ENCODE results near the gene XYLT1. TPM values are rescaled to one million over a fixed set of nuclear protein-coding genes. Genes with fewer than 3 reads are reported as not detected.
"Not testable (repeated sequence)": the region's sequence is repeated elsewhere in the genome, so short reads cannot be mapped to it uniquely, and the experiment has no call there.

XYLT1 gene, protein sequence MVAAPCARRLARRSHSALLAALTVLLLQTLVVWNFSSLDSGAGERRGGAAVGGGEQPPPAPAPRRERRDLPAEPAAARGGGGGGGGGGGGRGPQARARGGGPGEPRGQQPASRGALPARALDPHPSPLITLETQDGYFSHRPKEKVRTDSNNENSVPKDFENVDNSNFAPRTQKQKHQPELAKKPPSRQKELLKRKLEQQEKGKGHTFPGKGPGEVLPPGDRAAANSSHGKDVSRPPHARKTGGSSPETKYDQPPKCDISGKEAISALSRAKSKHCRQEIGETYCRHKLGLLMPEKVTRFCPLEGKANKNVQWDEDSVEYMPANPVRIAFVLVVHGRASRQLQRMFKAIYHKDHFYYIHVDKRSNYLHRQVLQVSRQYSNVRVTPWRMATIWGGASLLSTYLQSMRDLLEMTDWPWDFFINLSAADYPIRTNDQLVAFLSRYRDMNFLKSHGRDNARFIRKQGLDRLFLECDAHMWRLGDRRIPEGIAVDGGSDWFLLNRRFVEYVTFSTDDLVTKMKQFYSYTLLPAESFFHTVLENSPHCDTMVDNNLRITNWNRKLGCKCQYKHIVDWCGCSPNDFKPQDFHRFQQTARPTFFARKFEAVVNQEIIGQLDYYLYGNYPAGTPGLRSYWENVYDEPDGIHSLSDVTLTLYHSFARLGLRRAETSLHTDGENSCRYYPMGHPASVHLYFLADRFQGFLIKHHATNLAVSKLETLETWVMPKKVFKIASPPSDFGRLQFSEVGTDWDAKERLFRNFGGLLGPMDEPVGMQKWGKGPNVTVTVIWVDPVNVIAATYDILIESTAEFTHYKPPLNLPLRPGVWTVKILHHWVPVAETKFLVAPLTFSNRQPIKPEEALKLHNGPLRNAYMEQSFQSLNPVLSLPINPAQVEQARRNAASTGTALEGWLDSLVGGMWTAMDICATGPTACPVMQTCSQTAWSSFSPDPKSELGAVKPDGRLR
- total RNA-seq = 10 to 100 TPM in 1 of 2 donors, 1 to 10 TPM in 1; 8.4 to 22.5 TPM
- long read RNA-seq, partial matches to known transcripts = 1 of 11 reads
- long read RNA-seq, other reads (novel, unspliced or antisense) = 9 of 11 reads

DNA sequence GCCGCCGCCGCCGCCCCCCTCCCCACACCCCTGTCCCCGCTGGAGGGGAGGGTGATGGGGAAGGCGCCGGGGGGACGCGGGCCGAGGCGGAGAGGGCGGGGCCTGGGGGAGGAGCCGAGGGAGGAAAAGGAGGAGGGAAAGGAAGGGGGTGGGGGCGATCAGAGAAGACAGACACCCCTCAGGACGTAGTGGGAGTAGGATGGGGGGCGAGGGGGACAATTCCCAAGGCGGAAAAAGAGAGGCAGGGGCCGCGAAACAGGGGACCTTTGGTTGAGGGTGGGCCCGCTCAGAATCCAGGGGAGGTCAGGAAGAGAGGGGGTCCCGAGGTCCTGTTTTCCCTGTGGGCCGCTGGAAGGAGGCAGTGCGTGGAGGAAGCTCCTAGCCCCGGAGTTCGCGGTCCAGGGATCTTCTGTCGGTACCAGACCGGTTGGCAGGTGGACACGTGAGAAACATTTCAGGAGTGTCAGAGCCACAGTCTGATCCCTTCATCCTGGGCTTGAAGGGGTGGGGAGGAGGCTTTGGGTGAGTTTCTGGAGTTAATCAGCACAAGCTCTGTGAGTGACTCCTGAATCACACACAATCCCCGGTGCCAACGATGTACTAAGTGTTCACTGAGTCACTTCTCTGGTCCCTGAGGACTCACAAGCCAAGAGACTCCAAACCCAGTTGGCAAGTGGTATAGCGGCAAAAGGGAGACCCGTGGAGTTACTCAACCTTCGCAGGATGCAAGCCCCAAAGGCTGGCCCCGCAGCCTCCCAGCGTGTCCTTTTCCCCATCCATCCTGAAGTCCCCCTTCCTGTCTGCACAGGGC lies at the start of gene XYLT1:
Gene XYLT1, minus strand, starts transcription at position 53 of the 811 bp plus-strand sequence. CDS start 164 bp downstream, outside the sequence.
- ATAC-seq (peak; percentile 82 to 84), DNase-seq (peak; percentile 76)
- intact Hi-C loops (cut with DNase I) = no loop called here

DNA sequence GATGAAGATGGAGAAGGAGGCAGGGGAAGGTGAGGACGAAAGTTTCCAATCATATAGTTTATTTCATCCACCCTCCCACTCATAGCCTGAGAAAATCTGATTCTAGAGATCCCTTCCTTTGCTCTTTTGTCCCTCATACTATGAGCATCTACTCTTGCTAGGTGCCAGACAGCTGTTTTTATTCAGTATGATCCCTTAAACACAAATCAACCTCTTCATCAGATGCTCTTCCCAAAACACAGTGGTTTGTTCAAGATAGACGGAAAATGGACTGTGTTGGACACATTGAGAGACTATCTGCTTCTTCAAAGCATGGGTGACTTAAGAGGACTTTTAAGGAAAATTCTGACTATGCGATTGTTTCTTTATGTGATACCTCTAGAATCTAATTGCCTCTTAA lies 49.4 kb upstream of the XYLT1 start:
- ATAC-seq = no peak
- intact Hi-C loops (cut with DNase I) = no loop called here
- DNase-seq = no peak

DNA sequence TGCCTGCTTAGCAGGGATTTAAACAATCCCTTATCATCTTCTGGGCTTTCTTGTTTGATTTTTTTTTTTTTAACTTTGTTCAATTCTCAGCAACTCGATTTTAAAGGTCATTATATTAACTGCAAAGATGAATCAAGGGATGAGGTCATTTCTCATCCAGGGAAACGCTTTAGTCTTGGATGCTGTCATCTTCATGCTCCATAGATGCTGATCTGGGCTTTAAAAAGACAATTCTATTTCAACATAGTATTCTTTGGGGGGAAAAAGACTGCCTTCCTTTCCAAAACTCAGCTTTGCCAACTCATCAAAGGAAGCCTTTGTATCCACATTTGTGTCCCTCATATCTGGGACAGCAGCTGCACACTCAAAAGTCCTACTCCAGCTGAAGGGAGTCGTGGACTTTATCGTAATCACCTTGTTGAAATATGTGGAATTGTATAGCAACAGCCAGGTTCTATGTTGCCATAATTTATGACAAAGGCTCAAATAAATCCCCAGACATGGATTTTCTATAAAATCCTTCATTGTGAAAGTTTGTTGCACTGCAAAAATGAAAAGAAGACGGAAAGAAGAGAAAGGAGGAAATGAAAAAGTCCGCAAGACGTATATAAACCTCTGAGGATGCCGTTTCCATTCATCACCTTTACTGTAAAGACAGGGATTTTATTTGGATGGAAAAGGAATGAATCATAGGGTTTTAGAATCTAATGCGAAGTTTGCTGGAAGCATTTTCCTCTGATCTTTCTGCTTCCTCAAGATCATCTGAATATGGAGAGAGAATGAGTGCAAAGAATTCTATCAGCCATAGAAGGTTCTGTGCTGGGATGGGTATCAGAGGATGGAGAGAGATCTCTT lies 48.6 kb upstream of the XYLT1 start:
- intact Hi-C loops (cut with DNase I) = no loop called here
- ATAC-seq (no peak), DNase-seq (no peak)

DNA sequence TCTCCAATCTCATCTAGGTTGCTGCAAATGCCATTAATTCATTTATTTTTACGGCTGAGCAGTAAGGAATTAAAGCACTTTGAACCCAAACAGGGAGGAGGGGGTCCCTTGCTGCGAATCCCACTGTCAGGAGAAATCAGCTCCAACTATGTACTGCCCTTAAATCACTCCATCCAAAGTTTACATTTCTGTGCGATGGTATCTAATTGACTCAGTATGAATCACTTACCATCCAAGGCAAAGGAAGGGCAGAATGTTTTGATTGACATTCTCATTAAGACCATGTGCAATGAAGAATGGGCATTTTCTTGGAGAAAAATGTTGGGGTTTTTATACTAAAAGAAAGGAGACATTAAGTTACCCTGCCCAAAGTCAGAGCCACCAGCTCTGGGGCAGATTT lies 47.7 kb upstream of the XYLT1 start:
- no peak for ATAC-seq
- DNase-seq = no peak
- intact Hi-C loops (cut with DNase I) = no loop called here

DNA sequence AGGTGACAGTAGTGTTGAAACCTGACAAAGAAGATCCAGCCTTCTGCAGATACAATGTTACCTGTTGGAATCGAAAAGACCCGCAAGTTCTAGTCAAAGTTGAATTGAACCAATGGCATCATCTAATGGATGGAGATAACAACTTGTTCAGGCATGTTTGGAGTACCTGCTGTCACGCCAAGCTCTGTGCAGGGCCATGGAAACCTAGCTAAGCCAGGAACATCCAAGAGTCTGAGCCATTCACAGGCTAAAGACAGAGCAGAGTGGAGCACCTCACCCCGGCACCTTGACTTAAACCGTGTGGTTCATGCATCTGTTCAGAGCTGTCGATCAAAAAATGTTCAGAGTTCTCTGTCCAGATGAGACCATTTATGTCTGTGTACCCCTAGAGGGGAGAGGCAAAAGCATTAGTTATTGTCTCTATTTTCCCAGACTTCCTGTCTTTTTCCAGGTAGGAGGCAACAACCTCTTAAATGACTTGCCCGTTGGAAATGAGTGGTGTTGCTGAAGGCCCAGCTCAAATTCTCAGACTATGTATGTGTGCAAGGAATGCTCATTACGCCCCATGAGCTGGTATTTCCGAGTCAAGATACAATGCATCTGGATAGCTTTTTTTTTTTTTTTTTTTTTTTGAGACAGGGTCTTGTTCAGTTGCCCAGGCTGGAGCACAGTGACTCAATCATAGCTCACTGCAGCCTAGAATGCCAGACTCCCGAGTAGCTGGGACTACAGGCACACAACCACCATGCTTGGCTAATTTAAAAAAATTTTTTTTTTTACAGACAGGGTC lies 44.9 kb upstream of the XYLT1 start:
- no peak for DNase-seq
- intact Hi-C loops (cut with DNase I) = no loop called here

DNA sequence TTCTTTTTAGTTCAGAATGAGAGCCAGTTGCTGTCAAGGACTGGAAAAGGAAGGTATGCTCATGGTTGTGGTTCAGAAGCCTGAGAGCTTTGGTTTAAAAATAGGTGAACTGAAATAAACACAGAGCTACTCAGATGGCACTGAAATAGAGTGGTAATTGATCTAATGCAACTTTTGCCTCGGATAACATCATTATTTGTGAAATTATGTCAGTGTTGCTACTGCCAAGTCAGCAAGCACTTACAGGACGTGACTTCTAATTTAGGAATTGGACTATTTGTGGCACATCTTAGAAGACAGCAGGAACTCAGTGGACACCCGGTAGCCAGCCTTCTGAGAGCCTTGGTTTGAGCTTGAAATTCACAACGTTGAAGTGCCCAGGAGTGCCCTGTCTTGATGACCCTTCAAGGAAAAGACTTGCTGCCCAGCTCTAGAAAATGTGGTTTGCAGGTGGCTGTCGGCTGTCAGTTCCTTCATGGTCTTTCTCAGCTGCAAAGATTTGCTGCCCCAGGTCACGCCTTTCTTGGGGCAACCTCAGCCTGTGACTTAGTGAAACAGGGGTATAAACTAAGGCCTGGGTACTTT lies 42.0 kb upstream of the XYLT1 start:
- intact Hi-C loops (cut with DNase I) = no loop called here
- ATAC-seq (no peak), DNase-seq (no peak)

More for the DNA sequence above, 44.9 kb upstream of the XYLT1 start:
- no peak for ATAC-seq

DNA sequence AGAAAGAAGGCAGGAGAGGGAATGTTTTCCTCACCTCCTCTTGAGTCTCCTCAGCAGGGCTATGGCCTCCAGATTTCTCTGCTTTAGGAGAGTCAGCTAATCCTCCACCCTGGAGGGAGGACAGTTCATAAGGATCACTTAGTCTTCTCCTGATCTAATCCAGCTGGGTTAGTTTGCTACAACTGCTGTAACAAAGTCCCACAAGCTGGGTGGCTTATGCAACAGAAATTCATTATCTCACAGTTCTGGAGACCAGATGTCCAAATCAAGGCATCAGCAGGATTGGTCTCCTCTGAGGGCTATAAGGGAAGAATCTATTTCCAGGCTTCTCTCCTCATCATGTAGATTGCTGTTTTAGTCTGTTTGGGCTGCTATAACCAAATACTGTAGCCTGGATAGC lies 40.6 kb upstream of the XYLT1 start:
- ATAC-seq = no peak
- DNase-seq = no peak
- intact Hi-C loops (cut with DNase I) = no loop called here

DNA sequence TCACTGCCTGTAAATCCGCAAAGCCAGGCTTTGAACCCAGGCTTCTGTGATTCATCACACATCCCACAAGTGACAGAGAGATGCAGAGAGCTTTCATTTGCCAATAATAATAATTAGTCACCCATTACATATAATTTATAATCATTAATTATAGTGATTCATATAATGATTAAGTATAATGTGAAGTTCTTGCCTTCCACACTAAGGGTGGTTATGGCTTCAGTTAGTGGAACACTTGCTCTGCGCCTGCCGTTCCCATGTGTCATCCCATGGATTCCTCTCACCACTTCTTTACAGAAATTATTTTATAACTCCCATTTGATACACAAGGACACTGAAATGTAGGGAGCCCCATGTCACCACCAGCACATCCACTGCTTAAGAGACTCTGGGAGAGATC lies 39.8 kb upstream of the XYLT1 start:
- DNase-seq (no peak), ATAC-seq (no peak)
- intact Hi-C loops (cut with DNase I) = no loop called here

DNA sequence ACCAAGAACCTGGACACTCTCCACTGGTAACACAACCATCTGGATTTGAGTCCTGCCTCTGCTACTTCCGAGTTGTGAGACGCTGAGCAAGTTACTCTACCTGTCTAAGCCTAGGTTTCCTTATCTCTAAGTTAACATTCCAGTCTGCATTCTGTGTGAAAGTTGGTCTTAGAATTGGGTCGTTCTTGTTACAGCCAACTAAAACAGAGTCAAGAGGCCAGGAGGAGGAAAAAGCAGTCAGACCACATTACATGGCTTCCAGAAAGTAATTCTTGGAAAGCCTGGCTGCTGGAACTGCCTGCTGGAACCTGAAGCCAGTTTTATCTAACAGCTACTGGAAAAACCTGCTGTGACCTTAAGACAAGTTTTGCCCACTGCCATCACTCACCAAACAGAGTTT lies 38.4 kb upstream of the XYLT1 start:
- intact Hi-C loops (cut with DNase I) = no loop called here
- no peak for DNase-seq
- ATAC-seq = no peak

DNA sequence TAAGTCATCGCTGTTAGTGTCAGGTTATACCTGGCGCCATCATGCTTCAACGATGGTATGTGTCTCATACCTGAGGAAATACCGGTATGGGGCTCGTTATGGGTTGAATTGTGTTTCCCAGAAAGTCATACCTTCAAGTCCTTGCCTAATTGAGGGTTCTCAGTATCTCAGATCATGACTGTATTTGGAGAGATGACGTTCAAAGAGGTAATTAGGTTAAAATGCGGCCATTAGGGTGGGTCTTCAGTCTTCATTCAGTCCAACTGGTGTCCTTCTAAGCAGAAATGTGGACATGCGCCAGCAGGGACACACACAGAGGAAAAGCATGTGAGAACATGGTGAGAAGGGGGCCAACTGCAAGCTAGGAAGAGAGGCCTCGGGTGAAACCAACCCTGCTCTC lies 37.5 kb upstream of the XYLT1 start:
- no peak for DNase-seq
- no peak for ATAC-seq
- intact Hi-C loops (cut with DNase I) = no loop called here

DNA sequence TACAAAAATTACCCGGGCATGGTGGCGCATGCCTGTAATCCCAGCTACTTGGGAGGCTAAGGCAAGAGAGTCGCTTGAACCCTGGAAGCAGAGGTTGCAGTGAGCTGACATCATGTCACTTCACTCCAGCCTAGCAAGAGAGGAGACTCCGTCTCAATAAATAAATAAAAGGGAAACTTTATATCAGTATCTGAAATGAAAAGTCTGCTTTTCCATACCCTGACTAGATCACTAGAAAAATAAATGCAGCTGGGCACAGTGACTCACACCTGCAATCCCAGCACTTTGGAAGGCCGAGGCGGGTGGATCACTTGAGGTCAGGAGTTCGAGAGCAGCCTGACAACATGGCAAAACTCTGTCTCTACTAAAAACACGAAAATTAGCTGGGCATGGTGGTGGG lies 36.8 kb upstream of the XYLT1 start:
- intact Hi-C loops (cut with DNase I); ATAC-seq; DNase-seq: not testable (repeated sequence)

DNA sequence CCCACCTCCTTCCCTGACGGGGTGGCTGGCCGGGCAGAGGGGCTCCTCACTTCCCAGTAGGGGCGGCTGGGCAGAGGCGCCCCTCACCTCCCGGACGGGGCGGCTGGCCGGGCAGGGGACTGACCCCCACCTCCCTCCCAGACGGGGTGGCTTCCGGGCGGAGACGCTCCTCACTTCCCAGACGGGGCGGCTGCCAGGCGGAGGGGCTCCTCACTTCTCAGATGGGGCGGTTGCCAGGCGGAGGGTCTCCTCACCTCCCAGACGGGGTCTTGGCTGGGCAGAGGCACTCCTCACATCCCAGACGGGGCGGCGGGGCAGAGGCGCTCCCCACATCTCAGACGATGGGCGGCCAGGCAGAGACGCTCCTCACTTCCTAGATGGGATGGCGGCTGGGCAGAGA lies 35.1 kb upstream of the XYLT1 start:
- ATAC-seq; DNase-seq; intact Hi-C loops (cut with DNase I): not testable (repeated sequence)

DNA sequence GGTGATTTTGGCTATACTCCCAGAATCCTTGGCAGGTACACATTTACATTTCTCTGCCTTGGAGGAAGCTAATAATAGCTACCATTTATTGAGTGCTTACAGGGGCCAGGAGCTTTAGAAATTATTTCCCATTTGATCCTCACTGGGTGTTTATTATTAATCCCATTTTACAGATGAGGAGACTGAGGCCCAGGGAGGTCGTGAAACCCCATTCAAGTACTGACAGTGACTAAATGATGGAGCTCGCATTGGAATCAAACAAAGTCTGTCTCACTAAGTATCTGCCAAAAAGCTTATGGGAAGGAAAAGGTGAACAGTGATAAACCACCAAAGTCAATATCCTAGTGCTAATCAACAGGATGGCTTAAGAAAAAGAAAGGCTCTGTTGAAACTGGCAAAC lies 33.3 kb upstream of the XYLT1 start:
- DNase-seq (no peak), ATAC-seq (no peak)
- intact Hi-C loops (cut with DNase I) = no loop called here

DNA sequence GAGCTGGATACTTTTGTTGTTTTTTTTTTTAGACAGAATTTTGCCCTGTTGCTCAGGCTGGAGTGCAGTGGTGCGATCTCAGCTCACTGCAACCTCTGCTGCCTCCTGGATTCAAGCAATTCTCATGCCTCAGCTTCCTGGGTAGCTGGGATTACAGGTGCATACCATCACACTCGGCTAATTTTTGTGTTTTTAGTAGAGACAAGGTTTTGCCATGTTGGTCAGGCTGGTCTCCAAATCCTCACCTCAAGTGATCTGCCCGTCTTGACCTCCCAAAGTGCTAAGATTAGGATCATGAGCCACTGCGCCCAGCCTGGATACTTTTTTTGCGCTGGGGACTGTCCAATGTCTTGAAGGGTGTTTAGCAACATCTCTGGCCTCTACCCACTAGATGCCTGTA lies 32.6 kb upstream of the XYLT1 start:
- intact Hi-C loops (cut with DNase I) = no loop called here
- DNase-seq (no peak), ATAC-seq (peak in 1 of 2 donors; percentile 44)

DNA sequence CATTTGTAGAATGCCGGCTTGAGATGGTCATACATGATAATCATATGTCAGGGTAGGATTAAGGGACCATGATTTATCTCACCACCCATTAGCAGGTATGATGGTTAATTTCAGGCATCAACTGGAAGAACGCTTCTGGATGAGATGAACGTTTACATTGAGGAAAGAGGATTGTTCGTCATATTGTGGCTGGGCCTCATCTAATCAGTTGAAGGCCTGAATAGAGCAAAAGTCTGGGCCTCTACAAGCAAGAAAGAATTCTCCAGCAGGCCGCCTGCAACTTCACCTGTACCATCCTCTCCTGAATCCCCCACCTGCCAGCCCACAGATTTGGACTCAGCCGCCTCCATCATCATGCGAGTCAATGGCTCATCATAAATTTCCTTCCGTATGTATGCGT lies 30.6 kb upstream of the XYLT1 start:
- no peak for ATAC-seq
- DNase-seq = no peak
- intact Hi-C loops (cut with DNase I) = no loop called here

DNA sequence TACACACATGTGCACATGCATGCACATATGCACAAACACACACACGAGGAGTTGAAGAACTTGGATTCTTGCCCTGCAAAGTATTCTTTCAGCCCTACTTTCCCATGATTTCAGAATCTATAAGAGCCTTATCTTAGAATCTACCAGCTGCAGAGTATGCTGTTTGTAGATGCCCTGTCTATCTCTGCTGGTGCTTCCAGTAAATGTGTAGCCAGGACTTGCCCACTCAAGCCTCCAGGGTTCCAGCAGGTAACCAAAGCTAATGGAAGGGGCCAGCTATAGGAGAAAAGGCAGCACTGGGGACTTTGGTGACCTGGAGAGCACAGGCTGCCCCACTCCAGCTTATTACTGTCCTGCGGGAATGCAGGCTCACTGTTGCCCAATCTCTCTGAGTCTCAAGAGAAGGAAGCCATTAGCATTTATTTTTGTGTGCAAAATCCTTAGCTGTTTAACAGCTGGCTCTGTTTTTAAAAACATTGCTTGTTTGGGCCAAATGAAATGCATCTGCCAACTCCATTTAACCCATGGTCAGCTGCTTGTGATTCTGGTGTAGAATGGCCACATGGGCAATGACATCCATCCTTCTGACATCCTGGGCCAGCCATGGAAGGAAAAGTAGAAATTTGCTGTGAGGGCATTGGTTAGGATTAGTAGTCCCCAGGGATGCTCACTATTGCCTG lies 28.6 kb upstream of the XYLT1 start:
- ATAC-seq = no peak
- intact Hi-C loops (cut with DNase I) = no loop called here

DNA sequence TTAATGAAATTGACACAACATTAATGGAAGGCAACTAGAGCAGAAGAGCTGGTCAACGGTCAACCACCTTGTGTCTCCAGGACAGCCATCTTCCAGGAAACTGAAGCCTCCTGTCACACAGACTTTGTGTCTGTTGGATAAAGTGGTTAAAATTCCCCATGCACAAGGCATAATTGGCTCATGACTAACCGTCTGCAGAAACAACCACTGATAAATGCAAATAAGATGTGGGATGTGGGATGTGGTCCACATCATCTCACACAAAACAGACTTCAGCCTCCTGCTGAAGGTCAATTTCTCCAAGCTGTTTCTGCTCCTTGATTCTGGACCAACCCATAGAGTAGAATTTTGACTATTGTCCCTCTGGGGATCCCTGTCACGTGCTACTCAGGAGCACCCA lies 26.9 kb upstream of the XYLT1 start:
- DNase-seq = no peak
- no peak for ATAC-seq
- intact Hi-C loops (cut with DNase I) = no loop called here

More for the DNA sequence above, 28.6 kb upstream of the XYLT1 start:
- DNase-seq = no peak

Data from left cardiac atrium (tissue), 4 donors.